Bronchial epithelial cell (primary cell): ENCODE results near the gene NACAD. TPM values are rescaled to one million over a fixed set of nuclear protein-coding genes. Genes with fewer than 3 reads are reported as not detected.

Experiments used
- DNase-seq: peaks from one replicate; pipeline ENCODE4 v3.0.0-alpha.2; 2010; ENCODE audit warnings: low read depth
- FAIRE-seq: peaks from 2 replicates; lab custom pipeline; 2011; peaks lifted over from hg19 to GRCh38; lab: Jason Lieb, UNC
- H3K27me3 ChIP-seq: 2 replicates; pipeline ENCODE4 v1.5.1; 2011; ENCODE audit warnings: low read length; ENCODE audit not compliant: control insufficient read depth, insufficient read depth
- H3K36me3 ChIP-seq: 2 replicates; pipeline ENCODE4 v1.5.1; 2011; ENCODE audit warnings: low read length; ENCODE audit not compliant: control insufficient read depth, insufficient read depth
- H3K4me3 ChIP-seq: 2 replicates; pipeline ENCODE4 v1.5.1; 2011; ENCODE audit warnings: mild to moderate bottlenecking, low read depth, low read length, control low read depth
- CTCF ChIP-seq: IDR thresholded peaks from 2 replicates; pipeline ENCODE4 v1.5.1; 2011; ENCODE audit warnings: mild to moderate bottlenecking, moderate library complexity, low read length, control low read depth, inconsistent platforms; ENCODE audit not compliant: insufficient read depth, severe bottlenecking
- total RNA-seq: library from RNA; depleted of rRNA; stranded (reverse); fragments of >200 nt; gene quantifications from 2 replicates; pipeline ENCODE4 v1.2.1, GENCODE V29; 2014

NACAD gene
- total RNA-seq, 1 donor from 2014 or later, result under 0.01 TPM

- Histone ChIP-seq H3K36me3 (peaks cover 2% of the 10 kb centered on the region), H3K4me3 (no peak overlapping the region), H3K27me3 (no peaks in the 10 kb centered on the region)
- TF ChIP-seq CTCF, result no peak
- DNase-seq (peak; percentile 98), FAIRE-seq (peak; percentile 55)
These were observed 54.9 kb downstream of the NACAD start for GRCh38 chr7:45033931-45034290.

- DNase-seq (peak; percentile 77), FAIRE-seq (peak; percentile 91)
- peaks cover 2% of the 10 kb centered on the region for H3K36me3 ChIP-seq
- H3K4me3 ChIP-seq, result no peak overlapping the region
- TF ChIP-seq CTCF, result no peak
- H3K27me3 ChIP-seq, result no peaks in the 10 kb centered on the region
These were observed 55.4 kb downstream of the NACAD start for GRCh38 chr7:45033261-45033930.

- Histone ChIP-seq H3K27me3 (no peaks in the 10 kb centered on the region), H3K4me3 (no peak overlapping the region), H3K36me3 (peaks cover 5% of the 10 kb centered on the region)
- no peak for TF ChIP-seq CTCF
- FAIRE-seq, result no peak
- no peak for DNase-seq
These were observed 56.3 kb downstream of the NACAD start for GRCh38 chr7:45032421-45032820.

GRCh38 chr7:45031829-45032228, 56.9 kb downstream of the NACAD start:
- DNase-seq (no peak), FAIRE-seq (no peak)
- no peaks in the 10 kb centered on the region for H3K27me3 ChIP-seq
- TF ChIP-seq CTCF, result no peak
- peaks cover 5% of the 10 kb centered on the region for H3K36me3 ChIP-seq
- H3K4me3 ChIP-seq, result no peak overlapping the region

Other genes starting within 250 kb of the NACAD start
- gene H2AZ2, start 240.9 kb downstream of the NACAD start, total RNA-seq, result 136 and 140 TPM in 2 replicates
- 18.2 and 19.6 TPM in 2 replicates for gene PURB, start 203.4 kb downstream of the NACAD start, total RNA-seq
- gene MYO1G, start 110.0 kb downstream of the NACAD start, total RNA-seq, result 0.13 and 0.26 TPM in 2 replicates
- 45.0 and 49.9 TPM in 2 replicates for gene CCM2, start 88.8 kb downstream of the NACAD start, total RNA-seq
- gene TBRG4, start 22.7 kb upstream of the NACAD start, total RNA-seq, result 78.7 and 90.3 TPM in 2 replicates
- not detected in 2 replicates for gene RAMP3, start 68.8 kb upstream of the NACAD start, total RNA-seq